Tibial nerve (tissue), 3 donors: ENCODE data around the gene F7.

Experiments
- CTCF ChIP-seq, 5 experiments: fragments of 200-600 bp in 3 of 5; fragments of 450-650 bp in 2 of 5; sonication (generic) in 3 of 5; IDR thresholded peaks; one replicate each; pipeline ENCODE4 v1.5.1; 2016 to 2019; ENCODE audit warnings: antibody characterized with exemption in 5 of 5, mild to moderate bottlenecking in 3 of 5, moderate library complexity in 2 of 5
- POLR2A ChIP-seq, 2 donors: fragments of 450-650 bp; IDR thresholded peaks; one replicate each; pipeline ENCODE4 v1.6.1; 2017; ENCODE audit warnings: antibody characterized with exemption in 2 of 2, mild to moderate bottlenecking in 2 of 2, moderate library complexity in 2 of 2

- TF ChIP-seq CTCF (IDR thresholded peaks at IDR 0.05) (no peak), POLR2A (IDR thresholded peaks at IDR 0.05) (no peak)
Measured at GRCh38 chr13:113069861-113070805, 35.5 kb upstream of the F7 start.
